K562 (cell line): ENCODE results near the gene NDUFAB1. TPM values are rescaled to one million over a fixed set of nuclear protein-coding genes. Genes with fewer than 3 reads are reported as not detected.

Experiments used
- ARHGAP35 ChIP-seq: fragments of 450-650 bp; IDR thresholded peaks from 2 replicates; pipeline ENCODE4 v1.6.1; 2018; ENCODE audit not compliant: partially characterized antibody
- CHD1 ChIP-seq: fragments of 200-600 bp; sonication (generic); IDR thresholded peaks from one replicate; pipeline ENCODE4 v1.6.1; 2012; ENCODE audit warnings: mild to moderate bottlenecking, moderate library complexity, low read length, inconsistent platforms
- CREM ChIP-seq: IDR thresholded peaks from 2 replicates; pipeline ENCODE4 v1.6.1; 2014; ENCODE audit warnings: antibody characterized with exemption, low read depth
- EHMT2 ChIP-seq: fragments of 450-650 bp; IDR thresholded peaks from 2 replicates; pipeline ENCODE4 v1.6.1; 2018; ENCODE audit warnings: antibody characterized with exemption
- EP300 ChIP-seq: IDR thresholded peaks from 2 replicates; pipeline ENCODE4 v1.6.1; 2012; ENCODE audit warnings: low read length, improper control_type of control experiment
- ETV1 ChIP-seq: fragments of 450-650 bp; conservative IDR thresholded peaks from 2 replicates; pipeline ENCODE4 v1.6.1; 2016; ENCODE audit warnings: missing genetic modification characterization, control low read depth, low read depth, missing compliant biosample characterization
- FOXJ3 ChIP-seq: sonication (generic); formaldehyde crosslinking; IDR thresholded peaks from 2 replicates; pipeline ENCODE4 v1.4.0; 2020; ENCODE audit warnings: mild to moderate bottlenecking, missing genetic modification reagents
- HINFP ChIP-seq: fragments of 450-650 bp; conservative IDR thresholded peaks from 2 replicates; pipeline ENCODE4 v1.6.1; 2016; ENCODE audit warnings: missing genetic modification characterization, low read depth, mild to moderate bottlenecking, control low read depth, missing compliant biosample characterization
- LARP7 ChIP-seq: fragments of 450-650 bp; IDR thresholded peaks from 2 replicates; pipeline ENCODE4 v1.6.1; 2016
- MEF2A ChIP-seq: IDR thresholded peaks from 2 replicates; pipeline ENCODE4 v1.6.1; 2011; ENCODE audit warnings: low read depth, mild to moderate bottlenecking, low read length, moderate library complexity; ENCODE audit not compliant: control insufficient read depth
- NFE2 ChIP-seq: IDR thresholded peaks from 2 replicates; pipeline ENCODE4 v1.6.1; 2014; ENCODE audit warnings: antibody characterized with exemption, low read depth
- NRF1 ChIP-seq, 2 experiments: fragments of 450-650 bp; IDR thresholded peaks in 1 of 2; conservative IDR thresholded peaks in 1 of 2; 2 replicates each; pipeline ENCODE4 v1.6.1; 2014; ENCODE audit warnings: mild to moderate bottlenecking in 2 of 2
- PTTG1 ChIP-seq: fragments of 450-650 bp; IDR thresholded peaks from 2 replicates; pipeline ENCODE4 v1.6.1; 2016; ENCODE audit warnings: low read depth, mild to moderate bottlenecking, missing genetic modification characterization, missing compliant biosample characterization
- RBM34 ChIP-seq: fragments of 200-400 bp; formaldehyde crosslinking; IDR thresholded peaks from 2 replicates; pipeline ENCODE4 v1.6.1; 2018; ENCODE audit warnings: low read length, borderline replicate concordance; ENCODE audit not compliant: insufficient read depth
- TRIM24 ChIP-seq, 2 experiments: fragments of 450-650 bp; IDR thresholded peaks; 2 replicates each; pipeline ENCODE4 v1.6.1; 2016
- ZNF280A ChIP-seq: fragments of 450-650 bp; IDR thresholded peaks from 2 replicates; pipeline ENCODE4 v1.6.1; 2018; ENCODE audit warnings: mild to moderate bottlenecking, low read depth; ENCODE audit not compliant: partially characterized antibody
- ZNF444 ChIP-seq: fragments of 250-450 bp; sonication (Bioruptor Pico); IDR thresholded peaks from 2 replicates; pipeline ENCODE4 v1.4.0; 2020; ENCODE audit warnings: mild to moderate bottlenecking, moderate library complexity
- ZNF644 ChIP-seq: fragments of 200-800 bp; sonication (Bioruptor generic); IDR thresholded peaks from 2 replicates; pipeline ENCODE4 v1.6.1; 2016; ENCODE audit warnings: low read depth, missing genetic modification characterization, missing compliant biosample characterization
- ZNF79 ChIP-seq: fragments of 250-450 bp; sonication (Bioruptor Pico); IDR thresholded peaks from 2 replicates; pipeline ENCODE4 v1.4.0; 2020; ENCODE audit warnings: low read depth, mild to moderate bottlenecking, moderate library complexity
- polyA plus RNA-seq, 8 experiments: library from polyadenylated mRNA; depleted of rRNA in 4 of 8; stranded (reverse) in 5 of 8; unstranded in 3 of 8; fragments of >200 nt; fragmentation: Nextera tagmentation in 2 of 8; fragmentation: Illumina TruSeq in 1 of 8; extraction: Ambion mirVana in 2 of 8; extraction: Trizol in 1 of 8; gene quantifications; 2 replicates each; pipeline versions ENCODE4 v1.2.1 to v1.2.3, GENCODE V29; 2011 to 2014; ENCODE audit warnings: inconsistent platforms in 1 of 8, missing spikeins in 1 of 8
- total RNA-seq, 7 experiments: library from RNA; depleted of rRNA in 6 of 7; stranded (reverse); fragments of >200 nt in 6 of 7; fragmentation: Illumina TruSeq in 2 of 7; extraction: Trizol in 2 of 7; gene quantifications; 2 replicates each; pipeline versions ENCODE4 v1.2.1 to v1.2.3, GENCODE V29; 2011 to 2021; ENCODE audit warnings: low replicate concordance in 1 of 7
- TF ChIP-seq, protein P1 (sequence below): sonication (generic); formaldehyde crosslinking; IDR thresholded peaks from 2 replicates; pipeline ENCODE4 v1.8.1; 2023; ENCODE audit warnings: mild to moderate bottlenecking, missing genetic modification reagents
- TF ChIP-seq, protein P2 (sequence below): fragments of 450-650 bp; formaldehyde crosslinking; IDR thresholded peaks from 2 replicates; pipeline ENCODE4 v1.4.0; 2020; ENCODE audit warnings: mild to moderate bottlenecking
- TF ChIP-seq, protein P3 (sequence below), 2 experiments: fragments of 250-450 bp in 1 of 2; fragments of 450-650 bp in 1 of 2; sonication (Bioruptor Pico) in 1 of 2; IDR thresholded peaks; 2 replicates each; pipeline versions ENCODE4 v1.6.1 to v1.8.0; 2016 to 2021; ENCODE audit warnings: mild to moderate bottlenecking in 2 of 2, moderate library complexity in 2 of 2, missing compliant biosample characterization in 1 of 2, missing genetic modification characterization in 1 of 2

Gene NDUFAB1
- total and polyA plus RNA-seq, 9 of the 15 experiments (the other 6 are each of a cell fraction or from before 2014, with no cell fraction given): 123 to 481 (median 238) TPM

DNA sequence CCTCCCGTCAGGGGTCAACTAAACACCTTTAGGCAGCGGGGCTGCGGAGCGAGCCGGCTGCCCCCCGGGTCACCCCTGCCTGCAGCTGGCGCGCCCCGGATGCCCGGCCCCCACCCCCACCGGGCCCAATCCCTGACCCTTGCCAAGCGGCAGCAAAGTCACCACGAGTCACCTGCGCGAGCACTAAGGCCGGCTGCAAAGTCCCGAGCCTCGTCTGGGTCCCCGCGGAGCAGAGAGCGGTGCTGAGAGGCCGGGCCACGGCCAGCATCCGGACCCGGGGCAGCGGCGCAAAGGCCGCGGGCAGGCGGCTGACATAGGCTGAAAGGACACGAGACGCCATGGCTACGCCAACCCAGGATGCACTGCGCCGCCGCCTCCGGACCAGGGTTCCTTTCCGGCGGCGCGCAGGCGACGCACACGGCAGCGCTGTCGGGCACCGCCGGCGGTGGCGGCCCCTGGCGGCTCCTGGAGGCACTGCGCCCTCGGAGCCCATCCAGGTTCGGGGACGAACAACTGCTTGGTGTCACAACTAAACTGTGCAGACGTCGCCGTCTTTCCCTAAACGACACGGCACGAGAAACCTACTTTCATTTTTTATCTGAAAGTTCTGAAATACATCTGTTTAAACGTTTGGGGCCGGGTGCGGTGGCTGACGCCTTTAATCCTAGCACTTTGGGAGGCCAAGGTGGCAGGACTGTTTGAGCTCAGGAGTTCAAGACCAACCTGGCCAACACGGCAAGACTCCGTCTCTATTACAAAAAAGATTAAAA, at the start of gene NDUFAB1 (continued):
- TF ChIP-seq ZNF644 (tag): no peak
- TF ChIP-seq ZNF444 (CRISPR knock-in tag): no peak
- peak; percentile 25; the same call in 1 of the 2 replicates for TF ChIP-seq NFE2
- TF ChIP-seq HINFP (tag): no peak
- no peak for TF ChIP-seq EP300
- TF ChIP-seq, protein P1, sequence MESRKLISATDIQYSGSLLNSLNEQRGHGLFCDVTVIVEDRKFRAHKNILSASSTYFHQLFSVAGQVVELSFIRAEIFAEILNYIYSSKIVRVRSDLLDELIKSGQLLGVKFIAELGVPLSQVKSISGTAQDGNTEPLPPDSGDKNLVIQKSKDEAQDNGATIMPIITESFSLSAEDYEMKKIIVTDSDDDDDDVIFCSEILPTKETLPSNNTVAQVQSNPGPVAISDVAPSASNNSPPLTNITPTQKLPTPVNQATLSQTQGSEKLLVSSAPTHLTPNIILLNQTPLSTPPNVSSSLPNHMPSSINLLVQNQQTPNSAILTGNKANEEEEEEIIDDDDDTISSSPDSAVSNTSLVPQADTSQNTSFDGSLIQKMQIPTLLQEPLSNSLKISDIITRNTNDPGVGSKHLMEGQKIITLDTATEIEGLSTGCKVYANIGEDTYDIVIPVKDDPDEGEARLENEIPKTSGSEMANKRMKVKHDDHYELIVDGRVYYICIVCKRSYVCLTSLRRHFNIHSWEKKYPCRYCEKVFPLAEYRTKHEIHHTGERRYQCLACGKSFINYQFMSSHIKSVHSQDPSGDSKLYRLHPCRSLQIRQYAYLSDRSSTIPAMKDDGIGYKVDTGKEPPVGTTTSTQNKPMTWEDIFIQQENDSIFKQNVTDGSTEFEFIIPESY: peak; percentile 47; the same call in 1 of the 2 replicates
- TF ChIP-seq, protein P2, sequence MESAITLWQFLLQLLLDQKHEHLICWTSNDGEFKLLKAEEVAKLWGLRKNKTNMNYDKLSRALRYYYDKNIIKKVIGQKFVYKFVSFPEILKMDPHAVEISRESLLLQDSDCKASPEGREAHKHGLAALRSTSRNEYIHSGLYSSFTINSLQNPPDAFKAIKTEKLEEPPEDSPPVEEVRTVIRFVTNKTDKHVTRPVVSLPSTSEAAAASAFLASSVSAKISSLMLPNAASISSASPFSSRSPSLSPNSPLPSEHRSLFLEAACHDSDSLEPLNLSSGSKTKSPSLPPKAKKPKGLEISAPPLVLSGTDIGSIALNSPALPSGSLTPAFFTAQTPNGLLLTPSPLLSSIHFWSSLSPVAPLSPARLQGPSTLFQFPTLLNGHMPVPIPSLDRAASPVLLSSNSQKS: no peak
- TF ChIP-seq NRF1 (conservative IDR thresholded peaks at IDR 0.05 in 1 of 2, IDR thresholded peaks at IDR 0.05 in 1 of 2): peak; percentile 86 to 89
- no peak for TF ChIP-seq TRIM24 (IDR thresholded peaks at IDR 0.05)
- TF ChIP-seq ARHGAP35: no peak
- TF ChIP-seq FOXJ3: no peak
- TF ChIP-seq CHD1: no peak
- peak; percentile 93 for TF ChIP-seq CREM
- no peak for TF ChIP-seq ZNF280A
- TF ChIP-seq, protein P3, sequence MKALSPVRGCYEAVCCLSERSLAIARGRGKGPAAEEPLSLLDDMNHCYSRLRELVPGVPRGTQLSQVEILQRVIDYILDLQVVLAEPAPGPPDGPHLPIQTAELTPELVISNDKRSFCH (CRISPR knock-in tag; IDR thresholded peaks at IDR 0.05): no peak
- TF ChIP-seq, protein P3 (tag; IDR thresholded peaks at IDR 0.05): no peak
- no peak for TF ChIP-seq PTTG1
- no peak for TF ChIP-seq LARP7
- no peak for TF ChIP-seq EHMT2
- no peak for TF ChIP-seq RBM34
- TF ChIP-seq ZNF79 (CRISPR knock-in tag): no peak
- TF ChIP-seq ETV1: peak; percentile 36; the same call in 1 of the 2 replicates
- TF ChIP-seq MEF2A: no peak
